Panc1 (cell line): Measurements from ENCODE around the gene IFT52. TPM values are rescaled to one million over a fixed set of nuclear protein-coding genes. Genes with fewer than 3 reads are reported as not detected.

Experiments
- ATAC-seq: fragments of 200-7000 bp; cut with Tn5 transposase; 2 replicates; pipeline ENCODE4 v1.9.1; 2020; ENCODE audit warnings: mild to moderate bottlenecking, moderate library complexity
- BruUV-seq: library from RNA; stranded (reverse); fragments of 400-500 nt; replicated peaks from 2 replicates; lab custom pipeline; 2021; lab: Mats Ljungman, UMichigan
- CTCF ChIA-PET: fragments of 300-600 bp; sonication (Branson Sonifier 250); formaldehyde crosslinking; loops from one replicate; lab custom pipeline; 2022; ENCODE audit warnings: antibody characterized with exemption; lab: Charles Lee
- POLR2A ChIA-PET: fragments of 300-600 bp; sonication (Branson Sonifier 250); formaldehyde crosslinking; loops from one replicate; lab custom pipeline; 2022; ENCODE audit warnings: antibody characterized with exemption; lab: Charles Lee
- DNase-seq: peaks from one replicate; pipeline ENCODE4 v3.0.0-alpha.2; 2010; ENCODE audit warnings: low read depth, low spot score
- H3K27ac ChIP-seq: 2 replicates; pipeline ENCODE4 v1.5.1; 2011; ENCODE audit warnings: mild to moderate bottlenecking, low read length, inconsistent platforms
- H3K27me3 ChIP-seq: fragments of 200-500 bp; sonication (Bioruptor generic); 2 replicates; pipeline ENCODE4 v1.6.0; 2014; ENCODE audit warnings: low read length, inconsistent platforms; ENCODE audit not compliant: control insufficient read depth, insufficient read depth
- H3K36me3 ChIP-seq: fragments of 200-500 bp; sonication (Bioruptor generic); 2 replicates; pipeline ENCODE4 v1.5.1; 2014; ENCODE audit warnings: inconsistent platforms, mild to moderate bottlenecking, low read length, moderate library complexity; ENCODE audit not compliant: control insufficient read depth, insufficient read depth
- H3K4me1 ChIP-seq: 2 replicates; pipeline ENCODE4 v1.5.1; 2011; ENCODE audit warnings: inconsistent platforms, mild to moderate bottlenecking, low read length, moderate library complexity; ENCODE audit not compliant: control insufficient read depth, insufficient read depth
- H3K4me3 ChIP-seq, 2 experiments: 2 replicates each; pipeline ENCODE4 v1.5.1; 2011 to 2012; ENCODE audit warnings: low read depth in 2 of 2, low read length in 2 of 2, mild to moderate bottlenecking in 2 of 2, inconsistent platforms in 1 of 2, moderate library complexity in 1 of 2
- H3K9me3 ChIP-seq: fragments of 200-500 bp; sonication (Bioruptor generic); 2 replicates; pipeline ENCODE4 v1.5.1; 2014; ENCODE audit warnings: low read depth, mild to moderate bottlenecking, inconsistent platforms, low read length, moderate library complexity; ENCODE audit not compliant: control insufficient read depth, insufficient read depth
- POLR2AphosphoS5 ChIP-seq: IDR thresholded peaks from 2 replicates; pipeline ENCODE4 v1.6.1; 2012; ENCODE audit warnings: mild to moderate bottlenecking, low read depth, low read length, moderate library complexity
- REST ChIP-seq, 2 experiments: IDR thresholded peaks; 2 replicates each; pipeline ENCODE4 v1.6.1; 2011 to 2012; ENCODE audit warnings: low read depth in 2 of 2, control low read depth in 1 of 2, low read length in 1 of 2, mild to moderate bottlenecking in 1 of 2, moderate library complexity in 1 of 2; ENCODE audit not compliant: insufficient read depth in 1 of 2
- SIN3A ChIP-seq: IDR thresholded peaks from 2 replicates; pipeline ENCODE4 v1.6.1; 2012; ENCODE audit warnings: low read depth, mild to moderate bottlenecking, low read length, moderate library complexity, borderline replicate concordance; ENCODE audit not compliant: insufficient read depth
- TCF7L2 ChIP-seq: IDR thresholded peaks from 2 replicates; pipeline ENCODE4 v1.6.1; 2011; ENCODE audit warnings: mild to moderate bottlenecking, low read depth, low read length, inconsistent platforms
- in situ Hi-C: cut with HindIII; loops from 2 replicates; pipeline ENCODE4 v1.10.0; 2016; ENCODE audit warnings: low sequenced_read_pairs, low pct_unique_long_range_greater_than_20kb
- intact Hi-C: fragments of 100-400 bp; cut with micrococcal nuclease; formaldehyde crosslinking; loops from one replicate; pipeline ENCODE4 v1.10.0; 2022; ENCODE audit not compliant: unreplicated experiment
- total RNA-seq: library from RNA; stranded (reverse); gene quantifications from one replicate; pipeline ENCODE4 v1.2.1, GENCODE V29; 2021; ENCODE audit not compliant: unreplicated experiment
- TF ChIP-seq, protein P1 (sequence below): fragments of 450-650 bp; IDR thresholded peaks from 2 replicates; pipeline ENCODE4 v1.5.1; 2017; ENCODE audit warnings: mild to moderate bottlenecking

The IFT52 gene
- total RNA-seq, 1 experiment from 2014 or later: 29.2 TPM

- BruUV-seq: no TSS peak
- intact Hi-C loops (no loop called here), in situ Hi-C loops (no loop called here)
- Histone ChIP-seq H3K27me3 (no peaks in the 10 kb centered on the region), H3K4me1 (no peaks in the 10 kb centered on the region), H3K9me3 (no peaks in the 10 kb centered on the region), H3K27ac (no peak overlapping the region), H3K4me3 (no peak overlapping the region), H3K36me3 (no peaks in the 10 kb centered on the region)
- TF ChIP-seq REST (IDR thresholded peaks at IDR 0.05; ENCODE audit: insufficient read depth in 1 of 2, low read depth in 2 of 2, low read length in 1 of 2): no peak
- TF ChIP-seq, protein P1, sequence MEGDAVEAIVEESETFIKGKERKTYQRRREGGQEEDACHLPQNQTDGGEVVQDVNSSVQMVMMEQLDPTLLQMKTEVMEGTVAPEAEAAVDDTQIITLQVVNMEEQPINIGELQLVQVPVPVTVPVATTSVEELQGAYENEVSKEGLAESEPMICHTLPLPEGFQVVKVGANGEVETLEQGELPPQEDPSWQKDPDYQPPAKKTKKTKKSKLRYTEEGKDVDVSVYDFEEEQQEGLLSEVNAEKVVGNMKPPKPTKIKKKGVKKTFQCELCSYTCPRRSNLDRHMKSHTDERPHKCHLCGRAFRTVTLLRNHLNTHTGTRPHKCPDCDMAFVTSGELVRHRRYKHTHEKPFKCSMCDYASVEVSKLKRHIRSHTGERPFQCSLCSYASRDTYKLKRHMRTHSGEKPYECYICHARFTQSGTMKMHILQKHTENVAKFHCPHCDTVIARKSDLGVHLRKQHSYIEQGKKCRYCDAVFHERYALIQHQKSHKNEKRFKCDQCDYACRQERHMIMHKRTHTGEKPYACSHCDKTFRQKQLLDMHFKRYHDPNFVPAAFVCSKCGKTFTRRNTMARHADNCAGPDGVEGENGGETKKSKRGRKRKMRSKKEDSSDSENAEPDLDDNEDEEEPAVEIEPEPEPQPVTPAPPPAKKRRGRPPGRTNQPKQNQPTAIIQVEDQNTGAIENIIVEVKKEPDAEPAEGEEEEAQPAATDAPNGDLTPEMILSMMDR: no peak
- no peak for TF ChIP-seq TCF7L2
- no peak for TF ChIP-seq POLR2AphosphoS5
- no peak for TF ChIP-seq SIN3A
- ATAC-seq: peak; percentile 19; the same call in 1 of the 2 replicates
- no peak for DNase-seq
- ChIA-PET POLR2A (no interaction called here), CTCF (no interaction called here)
These were observed 96.1 kb downstream of the IFT52 start for GRCh38 chr20:43686820-43687219.

DNA sequence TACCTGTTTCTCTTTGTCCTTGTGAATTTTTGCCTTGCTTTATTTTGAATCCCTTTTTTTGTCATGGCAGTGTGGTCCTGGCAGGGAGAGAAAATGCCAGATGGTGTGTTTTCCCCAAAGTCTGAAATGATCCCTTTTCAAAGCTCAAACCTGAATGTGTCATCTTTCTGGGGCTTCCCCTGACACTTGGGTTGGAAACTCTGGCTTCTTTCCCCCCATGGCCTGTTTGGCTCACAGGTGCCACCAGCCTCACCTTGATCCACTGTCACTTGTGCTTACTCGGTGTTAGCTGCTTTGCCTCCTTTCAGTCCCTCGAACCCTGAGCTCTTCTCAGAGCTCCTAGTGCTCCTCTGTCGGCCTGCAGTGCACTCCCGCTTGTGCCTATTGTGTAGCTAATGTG, 98.4 kb downstream of the IFT52 start:
- CTCF ChIA-PET: no interaction called here
- no TSS peak for BruUV-seq
- Histone ChIP-seq H3K27ac (no peak overlapping the region), H3K9me3 (no peaks in the 10 kb centered on the region), H3K36me3 (no peaks in the 10 kb centered on the region), H3K4me1 (no peaks in the 10 kb centered on the region), H3K27me3 (no peaks in the 10 kb centered on the region), H3K4me3 (no peak overlapping the region)
- in situ Hi-C loops (no loop called here), intact Hi-C loops (no loop called here)
- TF ChIP-seq, protein P1: no peak
- TF ChIP-seq SIN3A (no peak), POLR2AphosphoS5 (no peak), TCF7L2 (no peak), REST (IDR thresholded peaks at IDR 0.05; ENCODE audit: insufficient read depth in 1 of 2, low read depth in 2 of 2, low read length in 1 of 2) (no peak)
- DNase-seq: no peak
- no peak for ATAC-seq
- POLR2A ChIA-PET: no interaction called here
